ENCODE measurements around the gene NFE2L1. TPM values are rescaled to one million over a fixed set of nuclear protein-coding genes. Genes with fewer than 3 reads are reported as not detected.

The NFE2L1 gene
- polyA plus RNA-seq, 1 of the 3 experiments (the other 2 are of a cell fraction): 159 TPM

- TF ChIP-seq, protein P1, sequence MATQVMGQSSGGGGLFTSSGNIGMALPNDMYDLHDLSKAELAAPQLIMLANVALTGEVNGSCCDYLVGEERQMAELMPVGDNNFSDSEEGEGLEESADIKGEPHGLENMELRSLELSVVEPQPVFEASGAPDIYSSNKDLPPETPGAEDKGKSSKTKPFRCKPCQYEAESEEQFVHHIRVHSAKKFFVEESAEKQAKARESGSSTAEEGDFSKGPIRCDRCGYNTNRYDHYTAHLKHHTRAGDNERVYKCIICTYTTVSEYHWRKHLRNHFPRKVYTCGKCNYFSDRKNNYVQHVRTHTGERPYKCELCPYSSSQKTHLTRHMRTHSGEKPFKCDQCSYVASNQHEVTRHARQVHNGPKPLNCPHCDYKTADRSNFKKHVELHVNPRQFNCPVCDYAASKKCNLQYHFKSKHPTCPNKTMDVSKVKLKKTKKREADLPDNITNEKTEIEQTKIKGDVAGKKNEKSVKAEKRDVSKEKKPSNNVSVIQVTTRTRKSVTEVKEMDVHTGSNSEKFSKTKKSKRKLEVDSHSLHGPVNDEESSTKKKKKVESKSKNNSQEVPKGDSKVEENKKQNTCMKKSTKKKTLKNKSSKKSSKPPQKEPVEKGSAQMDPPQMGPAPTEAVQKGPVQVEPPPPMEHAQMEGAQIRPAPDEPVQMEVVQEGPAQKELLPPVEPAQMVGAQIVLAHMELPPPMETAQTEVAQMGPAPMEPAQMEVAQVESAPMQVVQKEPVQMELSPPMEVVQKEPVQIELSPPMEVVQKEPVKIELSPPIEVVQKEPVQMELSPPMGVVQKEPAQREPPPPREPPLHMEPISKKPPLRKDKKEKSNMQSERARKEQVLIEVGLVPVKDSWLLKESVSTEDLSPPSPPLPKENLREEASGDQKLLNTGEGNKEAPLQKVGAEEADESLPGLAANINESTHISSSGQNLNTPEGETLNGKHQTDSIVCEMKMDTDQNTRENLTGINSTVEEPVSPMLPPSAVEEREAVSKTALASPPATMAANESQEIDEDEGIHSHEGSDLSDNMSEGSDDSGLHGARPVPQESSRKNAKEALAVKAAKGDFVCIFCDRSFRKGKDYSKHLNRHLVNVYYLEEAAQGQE (IDR thresholded peaks at IDR 0.05; ENCODE audit: low read depth, low read length): no peak; the same call in 1 of the 2 replicates
Measured at GRCh38 chr17:48012151-48012520, 36.0 kb upstream of the NFE2L1 start (continued).

GRCh38 chr17:48012654-48013053 is 35.5 kb upstream of the NFE2L1 start:
- POLR2A ChIA-PET: interaction anchor here (0.8 to 10.5 kb wide), 12 partner anchors 11 to 88 kb away, joined by 3 to 223 read pairs (median 6); partner anchors contain the start of gene CDK5RAP3
- H3K4me2 ChIP-seq: no peak overlapping the region
- CTCF ChIA-PET: interaction anchor here (1.1 to 31.3 kb wide), 4 partner anchors 14 to 62 kb away, joined by 5 to 1752 read pairs (median 848); partner anchors contain the start of genes CDK5RAP3, NFE2L1, PNPO and PRR15L

DNA sequence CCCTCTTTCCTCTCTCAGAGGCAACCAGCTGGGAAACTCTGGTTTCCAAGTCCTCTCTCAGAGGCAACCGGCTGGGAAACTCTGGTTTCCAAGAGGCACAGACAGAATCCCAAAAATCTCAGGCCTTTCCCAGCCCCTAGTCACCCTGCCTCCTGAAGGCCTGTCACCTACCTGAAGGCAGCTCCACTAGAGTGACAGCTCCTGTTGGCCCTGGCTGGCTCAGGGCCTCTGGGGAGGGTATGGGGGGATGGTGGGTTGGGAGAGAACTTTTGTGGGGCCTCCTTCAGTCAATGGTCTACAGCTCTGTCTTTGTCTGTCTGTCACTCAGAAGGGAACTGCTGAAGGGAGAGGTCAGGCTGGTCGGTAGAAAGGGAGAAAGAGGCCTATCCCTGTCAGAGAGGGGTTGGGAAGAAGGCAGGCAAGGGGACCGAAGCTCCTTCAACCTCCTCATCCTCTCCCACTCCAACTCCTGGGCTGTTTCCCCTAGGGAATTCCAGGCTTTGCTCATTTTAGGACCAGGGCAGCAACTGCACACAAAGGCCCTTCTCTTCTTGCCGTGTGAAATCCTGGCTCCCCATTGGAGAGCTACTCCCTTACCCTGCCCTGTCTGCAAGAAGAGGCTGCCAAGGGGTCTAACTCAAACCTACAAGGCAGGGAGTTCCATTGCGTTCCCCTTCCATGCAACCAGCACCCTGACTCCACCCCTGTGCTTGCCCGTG is 34.1 kb upstream of the NFE2L1 start:
- peaks cover 21 to 61% of the 10 kb centered on the region in 2 experiments for H3K4me1 ChIP-seq (ENCODE audit: control insufficient read depth in 1 of 2, insufficient read depth in 2 of 2, low read depth in 1 of 2, low read length in 1 of 2)
- peak overlapping the region in 1 of 2 experiments; percentile 100; a peak in 2 of 4 replicates for H3K27ac ChIP-seq (ENCODE audit: low read depth in 2 of 2, low read length in 1 of 2)
- CTCF ChIA-PET: interaction anchor here (0.7 to 31.3 kb wide), 9 partner anchors 10 to 124 kb away, joined by 3 to 1752 read pairs (median 6); partner anchors contain the start of genes CDK5RAP3, COPZ2, NFE2L1 and PNPO
- POLR2A ChIA-PET: interaction anchor here (1.1 to 10.5 kb wide), 9 partner anchors 12 to 118 kb away, joined by 3 to 223 read pairs (median 18); partner anchors contain the start of genes NFE2L1 and SP2
- peaks cover 4% of the 10 kb centered on the region for H3F3A ChIP-seq (replicated peaks; ENCODE audit: insufficient read depth)
- H4K20me1 ChIP-seq (ENCODE audit: insufficient read depth): no peaks in the 10 kb centered on the region
- no peak overlapping the region for H3K4me2 ChIP-seq
- no peaks in the 10 kb centered on the region for H3K36me3 ChIP-seq (replicated peaks in 1 of 2; ENCODE audit: control insufficient read depth in 1 of 2, insufficient read depth in 2 of 2, low read length in 1 of 2)
- H3K9ac ChIP-seq: no peak overlapping the region
- no peaks in the 10 kb centered on the region for H3K27me3 ChIP-seq (ENCODE audit: insufficient read depth)
- H3K4me3 ChIP-seq (ENCODE audit: low read depth in 2 of 2, low read length in 1 of 2): no peak overlapping the region
- H3K79me2 ChIP-seq (ENCODE audit: insufficient read depth): no peaks in the 10 kb centered on the region
- WGBS (ENCODE audit: low lambda C conversion rate): 77% methylated on average over 6 of the region's 6 CpGs
- H3K9me3 ChIP-seq: no peaks in the 10 kb centered on the region
- 0 out of 2 replicates have a peak overlapping the region, but pooled peaks have one; percentile 29 for H2AFZ ChIP-seq (ENCODE audit: low read depth)
- no peaks in the 10 kb centered on the region for H3K9me2 ChIP-seq
- DNase-seq: no peak
- no peak for TF ChIP-seq CHD2 (IDR thresholded peaks at IDR 0.05; ENCODE audit: low read length, partially characterized antibody)
- TF ChIP-seq FOSL2 (IDR thresholded peaks at IDR 0.05; ENCODE audit: borderline replicate concordance, low read depth): no peak
- no peak for TF ChIP-seq POLR2AphosphoS5 (IDR thresholded peaks at IDR 0.05; ENCODE audit: low read depth, low read length)
- no peak for TF ChIP-seq GATA2 (CRISPR knock-in tag; IDR thresholded peaks at IDR 0.05)
- no peak for TF ChIP-seq RAD21 (IDR thresholded peaks at IDR 0.05; ENCODE audit: low read length)
- TF ChIP-seq NRF1 (IDR thresholded peaks at IDR 0.05; ENCODE audit: low read depth, low read length): no peak
- TF ChIP-seq ZBTB33 (IDR thresholded peaks at IDR 0.05; ENCODE audit: borderline replicate concordance, low read depth): no peak

More at GRCh38 chr17:48012654-48013053, 35.5 kb upstream of the NFE2L1 start:
- Histone ChIP-seq H2AFZ (ENCODE audit: low read depth) (no peak overlapping the region; the same call in 1 of the 2 replicates), H3K27me3 (ENCODE audit: insufficient read depth) (no peaks in the 10 kb centered on the region), H3K27ac (ENCODE audit: low read depth in 2 of 2, low read length in 1 of 2) (peak overlapping the region in 1 of 2 experiments; percentile 100; a peak in 3 of 4 replicates), H3K9ac (no peak overlapping the region), H3K9me2 (no peaks in the 10 kb centered on the region), H3K36me3 (replicated peaks in 1 of 2; ENCODE audit: control insufficient read depth in 1 of 2, insufficient read depth in 2 of 2, low read length in 1 of 2) (no peaks in the 10 kb centered on the region), H3K79me2 (ENCODE audit: insufficient read depth) (no peaks in the 10 kb centered on the region), H3F3A (replicated peaks; ENCODE audit: insufficient read depth) (peaks cover 2% of the 10 kb centered on the region), H3K9me3 (no peaks in the 10 kb centered on the region), H4K20me1 (ENCODE audit: insufficient read depth) (no peaks in the 10 kb centered on the region), H3K4me1 (ENCODE audit: control insufficient read depth in 1 of 2, insufficient read depth in 2 of 2, low read depth in 1 of 2, low read length in 1 of 2) (peaks cover 19 to 55% of the 10 kb centered on the region in 2 experiments), H3K4me3 (ENCODE audit: low read depth in 2 of 2, low read length in 1 of 2) (no peak overlapping the region)
- TF ChIP-seq FOXJ3 (CRISPR knock-in tag; IDR thresholded peaks at IDR 0.05) (0 out of 2 replicates have a peak, but pooled peaks have one; percentile 11), RFX5 (IDR thresholded peaks at IDR 0.05; ENCODE audit: low read length) (no peak), EZH2phosphoT487 (IDR thresholded peaks at IDR 0.05; ENCODE audit: borderline replicate concordance, low read depth) (no peak), POLR2AphosphoS5 (IDR thresholded peaks at IDR 0.05; ENCODE audit: low read depth, low read length) (no peak), JUND (IDR thresholded peaks at IDR 0.05) (no peak), USF2 (IDR thresholded peaks at IDR 0.05; ENCODE audit: borderline replicate concordance, low read depth, low read length) (no peak), FOSL2 (IDR thresholded peaks at IDR 0.05; ENCODE audit: borderline replicate concordance, low read depth) (no peak), ELF1 (IDR thresholded peaks at IDR 0.05) (no peak), TEAD4 (IDR thresholded peaks at IDR 0.05; ENCODE audit: borderline replicate concordance, insufficient read depth) (no peak)
- DNase-seq: no peak
- WGBS (ENCODE audit: low lambda C conversion rate): 69% methylated on average over 3 of the region's 5 CpGs

Data from SK-N-SH (cell line).